C4-2B (cell line): ENCODE measurements around the gene NEAT1.

Experiments
- ZFX ChIP-seq: fragments of 450-650 bp; IDR thresholded peaks from 2 replicates; pipeline ENCODE4 v1.6.1; 2017
- TF ChIP-seq, protein P1 (sequence below): fragments of 450-650 bp; conservative IDR thresholded peaks from 2 replicates; pipeline ENCODE4 v1.5.1; 2017; ENCODE audit warnings: mild to moderate bottlenecking

DNA sequence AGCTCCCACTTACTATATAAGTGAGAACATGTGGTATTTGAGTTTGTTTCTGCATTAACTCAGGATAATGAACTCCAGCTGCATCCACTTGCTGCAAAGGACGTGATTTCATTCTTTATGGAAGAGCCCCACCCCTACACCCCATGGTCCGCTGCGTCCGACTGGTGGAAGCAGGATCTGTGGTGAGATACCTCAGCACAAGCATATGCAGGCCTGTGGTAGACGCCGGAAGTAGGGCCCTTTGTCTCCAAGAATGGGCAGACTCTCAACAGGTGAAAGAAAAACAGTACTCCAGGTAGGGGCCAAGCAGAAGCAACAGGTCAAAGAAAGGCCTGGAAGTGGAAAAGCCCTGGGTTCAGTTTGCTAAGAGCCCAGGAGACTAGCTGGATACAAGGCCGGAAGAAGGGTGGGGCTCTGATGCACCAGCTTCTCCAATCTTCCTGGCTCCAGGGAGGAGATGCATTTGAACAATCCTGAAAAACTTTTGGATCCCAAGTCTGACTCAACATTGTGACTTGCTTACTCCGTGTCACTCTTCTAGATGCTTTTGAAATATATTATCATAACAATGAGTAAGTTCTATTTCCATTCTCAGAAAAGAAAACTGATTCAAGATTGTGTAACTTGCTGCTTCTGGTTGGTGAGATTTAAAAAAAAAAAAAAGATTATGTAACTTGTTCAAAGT lies 30.4 kb downstream of the NEAT1 start:
- TF ChIP-seq, protein P1, sequence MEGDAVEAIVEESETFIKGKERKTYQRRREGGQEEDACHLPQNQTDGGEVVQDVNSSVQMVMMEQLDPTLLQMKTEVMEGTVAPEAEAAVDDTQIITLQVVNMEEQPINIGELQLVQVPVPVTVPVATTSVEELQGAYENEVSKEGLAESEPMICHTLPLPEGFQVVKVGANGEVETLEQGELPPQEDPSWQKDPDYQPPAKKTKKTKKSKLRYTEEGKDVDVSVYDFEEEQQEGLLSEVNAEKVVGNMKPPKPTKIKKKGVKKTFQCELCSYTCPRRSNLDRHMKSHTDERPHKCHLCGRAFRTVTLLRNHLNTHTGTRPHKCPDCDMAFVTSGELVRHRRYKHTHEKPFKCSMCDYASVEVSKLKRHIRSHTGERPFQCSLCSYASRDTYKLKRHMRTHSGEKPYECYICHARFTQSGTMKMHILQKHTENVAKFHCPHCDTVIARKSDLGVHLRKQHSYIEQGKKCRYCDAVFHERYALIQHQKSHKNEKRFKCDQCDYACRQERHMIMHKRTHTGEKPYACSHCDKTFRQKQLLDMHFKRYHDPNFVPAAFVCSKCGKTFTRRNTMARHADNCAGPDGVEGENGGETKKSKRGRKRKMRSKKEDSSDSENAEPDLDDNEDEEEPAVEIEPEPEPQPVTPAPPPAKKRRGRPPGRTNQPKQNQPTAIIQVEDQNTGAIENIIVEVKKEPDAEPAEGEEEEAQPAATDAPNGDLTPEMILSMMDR = no peak
- TF ChIP-seq ZFX = no peak
